Liver (tissue), 9 donors: Measurements from ENCODE around the gene KRTAP9-6. TPM values are rescaled to one million over a fixed set of nuclear protein-coding genes. Genes with fewer than 3 reads are reported as not detected.
"Not testable (repeated sequence)": the region's sequence is repeated elsewhere in the genome, so short reads cannot be mapped to it uniquely, and the experiment has no call there.

Experiments used
- DNase-seq: peaks from one replicate; pipeline ENCODE4 v3.0.0-alpha.2; 2017; ENCODE audit warnings: low spot score
- H3K27ac ChIP-seq, 2 donors: one replicate each; pipeline ENCODE4 v1.7.0; 2013; ENCODE audit warnings: inconsistent platforms in 2 of 2, low read length in 2 of 2, control low read depth in 1 of 2, low read depth in 1 of 2, mild to moderate bottlenecking in 1 of 2
- H3K27me3 ChIP-seq, 4 donors: one replicate each; pipeline versions ENCODE4 v1.6.1 to v1.7.0; 2013; ENCODE audit warnings: low read length in 3 of 4, inconsistent platforms in 1 of 4, mild to moderate bottlenecking in 1 of 4, moderate library complexity in 1 of 4; ENCODE audit not compliant: control insufficient read depth in 4 of 4, insufficient read depth in 4 of 4
- H3K36me3 ChIP-seq, 4 donors: one replicate each; pipeline versions ENCODE4 v1.6.1 to v1.7.0; 2013; ENCODE audit warnings: low read length in 3 of 4, mild to moderate bottlenecking in 3 of 4, low read depth in 1 of 4, moderate library complexity in 1 of 4; ENCODE audit not compliant: control insufficient read depth in 4 of 4, insufficient read depth in 3 of 4
- H3K4me1 ChIP-seq, 4 donors: one replicate each; pipeline versions ENCODE4 v1.6.1 to v1.7.0; 2013; ENCODE audit warnings: low read length in 3 of 4, mild to moderate bottlenecking in 3 of 4, moderate library complexity in 1 of 4; ENCODE audit not compliant: control insufficient read depth in 4 of 4, insufficient read depth in 4 of 4
- H3K4me3 ChIP-seq, 3 donors: one replicate each; pipeline versions ENCODE4 v1.6.1 to v1.7.0; 2013; ENCODE audit warnings: low read length in 3 of 3, control low read depth in 1 of 3, low read depth in 1 of 3, mild to moderate bottlenecking in 1 of 3
- H3K9ac ChIP-seq, 2 donors: one replicate each; pipeline ENCODE4 v1.7.0; 2013; ENCODE audit warnings: low read length in 2 of 2, mild to moderate bottlenecking in 2 of 2, moderate library complexity in 2 of 2, control low read depth in 1 of 2, low read depth in 1 of 2
- H3K9me3 ChIP-seq, 4 donors: one replicate each; pipeline versions ENCODE4 v1.6.1 to v1.7.0; 2013; ENCODE audit warnings: low read length in 3 of 4; ENCODE audit not compliant: control insufficient read depth in 4 of 4
- EGR1 ChIP-seq, 2 donors: IDR thresholded peaks; 2 replicates each; pipeline ENCODE4 v1.6.1; 2016 to 2018; ENCODE audit warnings: antibody characterized with exemption in 2 of 2, low read depth in 2 of 2
- FOXA1 ChIP-seq: IDR thresholded peaks from 2 replicates; pipeline ENCODE4 v1.6.1; 2016; ENCODE audit warnings: antibody characterized with exemption
- FOXA2 ChIP-seq: IDR thresholded peaks from 2 replicates; pipeline ENCODE4 v1.6.1; 2016; ENCODE audit warnings: antibody characterized with exemption
- GABPA ChIP-seq, 2 donors: IDR thresholded peaks in 1 of 2; conservative IDR thresholded peaks in 1 of 2; 2 replicates each; pipeline ENCODE4 v1.6.1; 2016; ENCODE audit warnings: antibody characterized with exemption in 2 of 2, mild to moderate bottlenecking in 1 of 2, moderate library complexity in 1 of 2
- HNF4A ChIP-seq, 2 donors: conservative IDR thresholded peaks; 2 replicates each; pipeline ENCODE4 v1.6.1; 2016; ENCODE audit warnings: antibody characterized with exemption in 2 of 2, mild to moderate bottlenecking in 2 of 2
- HNF4G ChIP-seq: IDR thresholded peaks from 2 replicates; pipeline ENCODE4 v1.6.1; 2016; ENCODE audit warnings: antibody characterized with exemption
- JUND ChIP-seq, 2 donors: IDR thresholded peaks; 2 replicates each; pipeline ENCODE4 v1.6.1; 2016; ENCODE audit warnings: antibody characterized with exemption in 2 of 2
- RAD21 ChIP-seq, 2 donors: IDR thresholded peaks; 2 replicates each; pipeline ENCODE4 v1.6.1; 2016; ENCODE audit warnings: antibody characterized with exemption in 2 of 2, mild to moderate bottlenecking in 2 of 2
- SP1 ChIP-seq: IDR thresholded peaks from 2 replicates; pipeline ENCODE4 v1.6.1; 2018; ENCODE audit warnings: antibody characterized with exemption, mild to moderate bottlenecking
- TAF1 ChIP-seq: conservative IDR thresholded peaks from 2 replicates; pipeline ENCODE4 v1.6.1; 2016; ENCODE audit warnings: antibody characterized with exemption, mild to moderate bottlenecking
- YY1 ChIP-seq: IDR thresholded peaks from 2 replicates; pipeline ENCODE4 v1.6.1; 2016; ENCODE audit warnings: antibody characterized with exemption, mild to moderate bottlenecking
- WGBS: extraction: QIAGEN DNeasy Blood & Tissue Kit; methylation state at CpG from one replicate; pipeline ENCODE4 v1.1.7; 2013; 5-methylcytosine and 5-hydroxymethylcytosine counted together
- polyA plus RNA-seq, 2 donors: library from polyadenylated mRNA; stranded (reverse) in 1 of 2; unstranded in 1 of 2; fragments of 200-250 nt in 1 of 2; fragments of >200 nt in 1 of 2; fragmentation: Nextera tagmentation in 1 of 2; extraction: Ambion mirVana in 1 of 2; gene quantifications; one replicate each; pipeline versions ENCODE4 v1.2.1 to v1.2.3, GENCODE V29; 2013 to 2015
- total RNA-seq, 2 donors: library from RNA; depleted of rRNA; stranded (reverse); fragments of >200 nt; gene quantifications; one replicate each; pipeline ENCODE4 v1.2.3, GENCODE V29; 2014
- TF ChIP-seq, protein P1 (sequence below): IDR thresholded peaks from 2 replicates; pipeline ENCODE4 v1.6.1; 2016; ENCODE audit warnings: antibody characterized with exemption
- TF ChIP-seq, protein P2 (sequence below): fragments of 150-350 bp; IDR thresholded peaks from 2 replicates; pipeline ENCODE4 v1.5.1; 2017; ENCODE audit warnings: improper control_type of control experiment, low read depth, low read length; ENCODE audit not compliant: missing input control
- TF ChIP-seq, protein P3 (sequence below): IDR thresholded peaks from 2 replicates; pipeline ENCODE4 v1.6.1; 2016; ENCODE audit warnings: antibody characterized with exemption
- donor health status: healthy.
- donor health status: healthy.
- donor health status: healthy.
- donor health status: healthy.
- donor health status: healthy.

Gene KRTAP9-6
- total and polyA plus RNA-seq, 4 donors: not detected

DNA sequence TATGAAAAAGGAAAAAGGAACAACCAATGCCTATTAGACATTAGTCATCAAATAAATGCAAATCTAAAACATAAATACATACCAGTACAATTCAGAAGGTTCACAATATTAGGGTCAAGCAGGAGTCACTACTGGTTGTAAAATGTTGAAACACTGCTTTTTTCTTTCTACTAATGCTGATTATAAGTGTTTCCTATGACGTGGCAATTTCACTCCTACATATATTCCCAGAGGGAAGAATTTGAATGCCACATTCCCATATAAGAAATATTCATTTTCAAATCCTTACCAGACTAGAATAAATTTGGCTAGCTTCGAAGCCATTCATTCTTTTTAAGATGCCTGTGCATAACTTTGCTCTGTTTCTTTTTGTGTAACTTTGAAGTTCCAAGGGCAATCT, 41.4 kb upstream of the KRTAP9-6 start:
- no peak for TF ChIP-seq HNF4A (conservative IDR thresholded peaks at IDR 0.05)
- Histone ChIP-seq H3K9me3 (peaks cover 0 to 3% (median 0%) of the 10 kb centered on the region in 4 donors), H3K27me3 (peaks cover 0 to 5% (median 0%) of the 10 kb centered on the region in 4 donors), H3K4me1 (no peaks in the 10 kb centered on the region), H3K9ac (no peak overlapping the region), H3K36me3 (no peaks in the 10 kb centered on the region), H3K27ac (no peak overlapping the region), H3K4me3 (no peak overlapping the region)
- DNase-seq: no peak
- WGBS: 65% methylated on average over 2 of the region's 2 CpGs

DNA sequence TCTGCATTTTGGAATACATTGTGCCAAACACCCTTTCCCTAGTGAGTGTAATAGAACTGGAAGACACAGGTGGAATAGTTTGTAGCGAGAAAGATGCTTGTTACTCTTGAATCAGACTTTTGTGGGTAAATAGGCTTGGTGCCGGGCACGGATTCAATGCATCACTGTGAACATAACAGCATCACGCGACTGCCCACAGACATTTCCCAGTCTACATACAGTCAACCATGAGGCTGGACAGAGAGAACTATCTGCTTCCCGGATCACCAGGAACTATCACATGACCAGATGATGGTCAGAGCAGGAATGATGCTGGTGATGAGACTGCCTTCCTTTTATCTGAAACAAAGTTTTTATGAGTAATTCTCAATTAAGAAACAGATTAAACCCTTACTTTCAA, 39.1 kb upstream of the KRTAP9-6 start:
- H3K9ac ChIP-seq: no peak overlapping the region
- peaks cover 0 to 3% (median 0%) of the 10 kb centered on the region in 4 donors for H3K9me3 ChIP-seq
- peaks cover 0 to 5% (median 0%) of the 10 kb centered on the region in 4 donors for H3K27me3 ChIP-seq
- no peak overlapping the region for H3K4me3 ChIP-seq
- WGBS: 91% methylated on average over 6 of the region's 6 CpGs
- H3K36me3 ChIP-seq: no peaks in the 10 kb centered on the region
- no peak for DNase-seq
- H3K27ac ChIP-seq: no peak overlapping the region
- H3K4me1 ChIP-seq: no peaks in the 10 kb centered on the region
- TF ChIP-seq FOXA1: no peak

DNA sequence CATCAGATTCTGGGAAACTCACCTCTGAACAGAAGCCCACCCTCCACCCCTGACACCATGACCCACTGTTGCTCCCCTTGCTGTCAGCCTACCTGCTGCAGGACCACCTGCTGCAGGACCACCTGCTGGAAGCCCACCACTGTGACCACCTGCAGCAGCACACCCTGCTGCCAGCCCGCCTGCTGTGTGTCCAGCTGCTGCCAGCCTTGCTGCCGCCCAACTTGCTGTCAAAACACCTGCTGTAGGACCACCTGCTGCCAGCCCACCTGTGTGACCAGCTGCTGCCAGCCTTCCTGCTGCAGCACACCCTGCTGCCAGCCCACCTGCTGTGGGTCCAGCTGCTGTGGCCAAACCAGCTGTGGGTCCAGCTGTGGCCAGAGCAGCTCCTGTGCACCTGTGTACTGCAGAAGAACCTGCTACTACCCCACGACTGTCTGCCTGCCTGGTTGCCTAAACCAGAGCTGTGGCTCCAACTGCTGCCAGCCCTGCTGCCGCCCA, 38.5 kb upstream of the KRTAP9-6 start, which contains the start of gene KRTAP9-2:
Gene KRTAP9-2 (plus strand): TSS at position 51 of the 498 bp plus-strand sequence. CDS start 7 bp downstream, at position 58.
- H3K9ac ChIP-seq, DNase-seq, H3K4me3 ChIP-seq, H3K36me3 ChIP-seq, H3K4me1 ChIP-seq, H3K9me3 ChIP-seq, H3K27ac ChIP-seq, H3K27me3 ChIP-seq: not testable (repeated sequence)
- WGBS: 54% methylated on average over 2 of the region's 4 CpGs

DNA sequence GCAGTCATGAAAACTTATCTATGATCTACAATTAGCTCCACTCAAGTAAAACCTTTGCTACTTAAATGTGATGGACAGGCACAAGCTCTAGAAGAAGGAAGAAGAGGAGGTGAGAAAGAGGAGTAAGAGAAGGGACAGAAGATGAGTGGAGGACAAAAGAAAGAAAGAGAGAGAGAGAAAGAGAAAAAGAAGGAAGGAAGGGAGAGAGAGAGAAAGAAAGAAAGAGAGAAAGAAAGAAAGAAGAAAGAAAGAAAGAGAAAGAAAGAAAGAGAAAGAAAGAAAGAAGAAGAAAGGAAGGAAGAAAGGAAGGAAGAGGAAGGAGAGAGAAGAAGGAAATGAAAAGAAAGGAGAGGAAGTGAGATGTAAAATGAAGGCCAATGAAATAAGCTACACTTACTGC, 35.1 kb upstream of the KRTAP9-6 start:
- no peak overlapping the region for H3K4me3 ChIP-seq
- no peaks in the 10 kb centered on the region for H3K4me1 ChIP-seq
- peaks cover 0 to 9% (median 0%) of the 10 kb centered on the region in 4 donors for H3K27me3 ChIP-seq
- no peaks in the 10 kb centered on the region for H3K36me3 ChIP-seq
- TF ChIP-seq FOXA1 (no peak), TAF1 (no peak), HNF4G (no peak), YY1 (no peak), FOXA2 (no peak)
- TF ChIP-seq, protein P1, sequence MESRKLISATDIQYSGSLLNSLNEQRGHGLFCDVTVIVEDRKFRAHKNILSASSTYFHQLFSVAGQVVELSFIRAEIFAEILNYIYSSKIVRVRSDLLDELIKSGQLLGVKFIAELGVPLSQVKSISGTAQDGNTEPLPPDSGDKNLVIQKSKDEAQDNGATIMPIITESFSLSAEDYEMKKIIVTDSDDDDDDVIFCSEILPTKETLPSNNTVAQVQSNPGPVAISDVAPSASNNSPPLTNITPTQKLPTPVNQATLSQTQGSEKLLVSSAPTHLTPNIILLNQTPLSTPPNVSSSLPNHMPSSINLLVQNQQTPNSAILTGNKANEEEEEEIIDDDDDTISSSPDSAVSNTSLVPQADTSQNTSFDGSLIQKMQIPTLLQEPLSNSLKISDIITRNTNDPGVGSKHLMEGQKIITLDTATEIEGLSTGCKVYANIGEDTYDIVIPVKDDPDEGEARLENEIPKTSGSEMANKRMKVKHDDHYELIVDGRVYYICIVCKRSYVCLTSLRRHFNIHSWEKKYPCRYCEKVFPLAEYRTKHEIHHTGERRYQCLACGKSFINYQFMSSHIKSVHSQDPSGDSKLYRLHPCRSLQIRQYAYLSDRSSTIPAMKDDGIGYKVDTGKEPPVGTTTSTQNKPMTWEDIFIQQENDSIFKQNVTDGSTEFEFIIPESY: no peak
- no peak for DNase-seq
- H3K9me3 ChIP-seq: peaks cover 0 to 3% (median 0%) of the 10 kb centered on the region in 4 donors
- no peak overlapping the region for H3K27ac ChIP-seq
- H3K9ac ChIP-seq: no peak overlapping the region

DNA sequence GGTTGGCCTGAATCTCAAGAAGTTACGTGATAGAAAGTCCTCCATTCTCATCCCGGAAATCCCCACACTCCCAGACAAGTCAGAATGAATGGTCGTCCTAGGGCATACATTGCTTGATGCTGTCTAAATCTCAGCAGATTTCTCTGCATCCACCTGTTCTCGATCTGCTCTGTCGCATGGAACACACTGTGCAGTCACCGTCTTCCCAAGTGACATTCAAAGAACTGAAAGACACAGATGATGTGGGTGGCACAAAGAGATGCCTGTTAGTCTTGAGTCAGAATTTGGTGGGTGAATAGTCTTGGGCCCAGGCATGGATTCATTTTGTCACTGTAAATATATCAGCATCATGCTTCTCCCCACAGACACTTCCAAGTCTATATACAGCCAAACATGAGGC, 33.4 kb upstream of the KRTAP9-6 start:
- Histone ChIP-seq H3K4me1 (no peaks in the 10 kb centered on the region), H3K4me3 (no peak overlapping the region), H3K27ac (no peak overlapping the region), H3K9ac (no peak overlapping the region), H3K36me3 (no peaks in the 10 kb centered on the region), H3K9me3 (peaks cover 0 to 3% (median 0%) of the 10 kb centered on the region in 4 donors), H3K27me3 (peaks cover 0 to 9% (median 0%) of the 10 kb centered on the region in 4 donors)
- no peak for DNase-seq
- WGBS: 80% methylated on average over 6 of the region's 6 CpGs
- TF ChIP-seq GABPA (IDR thresholded peaks at IDR 0.05 in 1 of 2, conservative IDR thresholded peaks at IDR 0.05 in 1 of 2): no peak
- no peak for TF ChIP-seq SP1
- TF ChIP-seq, protein P2, sequence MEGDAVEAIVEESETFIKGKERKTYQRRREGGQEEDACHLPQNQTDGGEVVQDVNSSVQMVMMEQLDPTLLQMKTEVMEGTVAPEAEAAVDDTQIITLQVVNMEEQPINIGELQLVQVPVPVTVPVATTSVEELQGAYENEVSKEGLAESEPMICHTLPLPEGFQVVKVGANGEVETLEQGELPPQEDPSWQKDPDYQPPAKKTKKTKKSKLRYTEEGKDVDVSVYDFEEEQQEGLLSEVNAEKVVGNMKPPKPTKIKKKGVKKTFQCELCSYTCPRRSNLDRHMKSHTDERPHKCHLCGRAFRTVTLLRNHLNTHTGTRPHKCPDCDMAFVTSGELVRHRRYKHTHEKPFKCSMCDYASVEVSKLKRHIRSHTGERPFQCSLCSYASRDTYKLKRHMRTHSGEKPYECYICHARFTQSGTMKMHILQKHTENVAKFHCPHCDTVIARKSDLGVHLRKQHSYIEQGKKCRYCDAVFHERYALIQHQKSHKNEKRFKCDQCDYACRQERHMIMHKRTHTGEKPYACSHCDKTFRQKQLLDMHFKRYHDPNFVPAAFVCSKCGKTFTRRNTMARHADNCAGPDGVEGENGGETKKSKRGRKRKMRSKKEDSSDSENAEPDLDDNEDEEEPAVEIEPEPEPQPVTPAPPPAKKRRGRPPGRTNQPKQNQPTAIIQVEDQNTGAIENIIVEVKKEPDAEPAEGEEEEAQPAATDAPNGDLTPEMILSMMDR: no peak
- no peak for TF ChIP-seq RAD21 (IDR thresholded peaks at IDR 0.05)
- no peak for TF ChIP-seq FOXA1
- no peak for TF ChIP-seq FOXA2
- no peak for TF ChIP-seq JUND (IDR thresholded peaks at IDR 0.05)
- TF ChIP-seq, protein P3, sequence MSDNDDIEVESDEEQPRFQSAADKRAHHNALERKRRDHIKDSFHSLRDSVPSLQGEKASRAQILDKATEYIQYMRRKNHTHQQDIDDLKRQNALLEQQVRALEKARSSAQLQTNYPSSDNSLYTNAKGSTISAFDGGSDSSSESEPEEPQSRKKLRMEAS: no peak
- no peak for TF ChIP-seq HNF4A (conservative IDR thresholded peaks at IDR 0.05)
- no peak for TF ChIP-seq EGR1 (IDR thresholded peaks at IDR 0.05; ENCODE audit: low read depth in 2 of 2)
